GM18861 (cell line): Measurements from ENCODE around the gene SLC25A3.
A peak's percentile ranks its signal among the peaks of the same experiment; 100 is the strongest.
"Not testable (repeated sequence)": the region's sequence is repeated elsewhere in the genome, so short reads cannot be mapped to it uniquely, and the experiment has no call there.

ENCODE experiments used
- ATAC-seq: cut with Tn5 transposase; IDR thresholded peaks from one replicate; pipeline ENCODE4 v1.9.1; 2021; ENCODE audit not compliant: unreplicated experiment

The SLC25A3 gene

DNA sequence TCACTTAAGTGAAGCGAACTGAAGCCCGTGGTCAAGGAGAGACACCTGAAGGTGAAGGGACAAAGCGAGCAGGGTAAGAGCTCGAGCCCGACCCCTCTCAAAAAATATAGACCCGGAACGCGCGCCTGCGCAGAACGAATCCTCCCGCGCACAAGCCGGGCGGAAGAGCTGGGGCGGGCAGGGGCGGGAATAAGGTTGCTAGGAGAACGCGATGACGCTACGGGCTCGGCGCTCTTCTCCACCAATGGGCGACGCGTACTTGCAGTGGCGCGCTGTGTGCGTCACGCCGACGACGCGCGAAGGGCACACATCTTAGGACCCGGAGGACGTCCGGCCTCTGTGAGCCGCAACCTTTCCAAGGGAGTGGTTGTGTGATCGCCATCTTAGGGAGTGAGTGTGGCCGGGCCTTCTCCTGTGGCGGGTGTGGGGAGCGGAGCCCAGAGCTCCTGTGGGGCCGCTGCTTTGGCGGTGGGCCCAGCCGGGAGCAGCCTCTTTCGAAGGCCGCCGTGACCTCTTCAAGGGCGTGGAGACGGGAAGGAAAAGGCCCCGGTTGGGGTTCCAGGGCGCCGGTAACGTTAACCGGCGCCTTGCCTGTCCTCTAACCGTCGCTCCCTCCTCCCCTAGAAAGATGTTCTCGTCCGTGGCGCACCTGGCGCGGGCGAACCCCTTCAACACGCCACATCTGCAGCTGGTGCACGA lies at the start of gene SLC25A3:
TSS of gene SLC25A3 (plus strand) at position 336 of the 699 bp plus-strand sequence. CDS start at position 629, 293 bp downstream.
- ATAC-seq = peak; percentile 99

DNA sequence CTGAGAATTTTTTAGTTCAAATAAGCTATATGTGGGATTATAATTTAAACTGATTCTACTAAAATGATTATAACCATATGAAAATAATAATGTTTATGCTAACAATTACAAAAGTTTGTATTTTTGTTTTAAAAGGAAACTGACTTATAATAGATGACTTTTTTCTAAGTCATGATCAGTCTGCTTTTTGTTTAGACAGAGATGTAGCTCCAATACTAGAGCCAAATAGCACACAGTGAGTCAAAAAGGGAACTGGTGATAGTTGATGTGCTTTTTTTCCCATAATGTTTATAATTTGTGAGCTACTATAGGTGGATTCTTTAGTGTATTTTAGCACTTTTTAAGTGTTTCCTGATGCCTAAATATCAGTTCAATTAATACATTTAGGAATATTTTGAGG lies 49.8 kb upstream of the SLC25A3 start:
- no peak for ATAC-seq

DNA sequence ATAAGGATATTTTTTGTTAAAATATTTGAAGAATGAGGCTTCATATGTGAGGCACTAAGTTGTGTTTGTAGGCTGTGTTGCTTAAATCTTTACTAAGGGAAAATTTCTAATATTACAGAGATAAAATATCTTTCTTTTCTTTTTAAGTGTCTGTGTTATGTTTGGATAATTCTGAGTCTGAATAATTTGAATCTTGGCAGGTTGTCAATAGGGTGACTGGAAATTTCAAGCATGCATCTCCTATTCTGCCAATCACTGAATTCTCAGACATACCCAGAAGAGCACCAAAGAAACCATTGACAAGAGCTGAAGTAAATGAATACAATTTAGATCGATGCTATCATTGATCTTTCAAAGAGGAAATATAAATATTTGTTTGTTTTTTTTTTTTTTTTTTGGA lies 48.7 kb upstream of the SLC25A3 start:
- ATAC-seq = no peak

DNA sequence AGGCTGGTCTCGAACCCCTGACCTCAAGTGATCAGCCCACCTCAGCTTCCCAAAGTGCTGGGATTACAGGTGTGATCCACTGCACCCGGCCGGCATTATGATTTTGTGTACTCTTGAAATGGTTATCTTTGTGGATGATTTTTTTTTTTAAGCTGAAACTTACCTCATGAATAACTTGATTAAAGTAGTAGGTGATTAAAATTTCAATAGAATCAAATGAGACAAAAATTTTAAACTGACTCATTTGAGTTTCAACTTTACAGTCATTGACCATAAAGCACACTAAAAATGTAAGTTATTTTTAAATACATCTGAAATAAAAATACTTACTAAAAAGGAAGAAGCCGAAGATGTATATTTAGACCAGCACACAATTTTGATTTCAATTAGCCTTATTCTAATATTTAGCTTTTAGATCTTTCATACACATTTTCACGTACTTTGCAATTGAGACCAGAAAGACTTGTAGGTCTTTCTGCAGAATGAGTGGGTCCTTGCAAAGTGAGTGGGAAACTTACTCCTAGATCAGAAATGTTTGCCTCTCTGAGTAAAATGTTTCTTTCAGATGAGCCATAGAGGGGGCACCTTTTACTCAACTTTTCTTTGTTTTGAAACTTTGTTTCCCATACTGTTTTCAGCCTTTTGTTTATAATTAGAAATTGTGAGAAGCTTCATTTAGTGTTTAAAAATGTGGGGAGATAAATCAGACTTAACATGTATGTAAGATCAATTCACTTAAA lies 43.9 kb upstream of the SLC25A3 start:
- ATAC-seq = no peak

DNA sequence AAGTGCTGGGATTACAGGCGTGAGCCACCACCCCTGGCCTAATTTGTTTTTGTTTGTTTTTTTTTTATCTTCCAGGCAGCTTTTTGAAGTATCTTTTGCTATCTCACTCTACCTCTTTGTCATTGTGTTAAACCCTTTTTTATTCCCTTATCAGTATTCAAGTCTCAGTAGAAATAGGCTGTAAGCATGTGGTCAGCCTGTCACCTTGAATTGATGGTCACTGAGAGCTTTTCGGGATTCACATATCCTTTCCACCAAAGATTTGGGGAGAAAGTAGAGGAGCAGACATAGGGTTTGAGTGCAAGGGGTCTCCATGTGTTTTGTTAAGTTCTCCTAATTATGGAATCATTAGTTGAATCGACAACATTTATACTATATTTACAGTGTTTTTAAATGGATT lies 41.7 kb upstream of the SLC25A3 start:
- no peak for ATAC-seq

DNA sequence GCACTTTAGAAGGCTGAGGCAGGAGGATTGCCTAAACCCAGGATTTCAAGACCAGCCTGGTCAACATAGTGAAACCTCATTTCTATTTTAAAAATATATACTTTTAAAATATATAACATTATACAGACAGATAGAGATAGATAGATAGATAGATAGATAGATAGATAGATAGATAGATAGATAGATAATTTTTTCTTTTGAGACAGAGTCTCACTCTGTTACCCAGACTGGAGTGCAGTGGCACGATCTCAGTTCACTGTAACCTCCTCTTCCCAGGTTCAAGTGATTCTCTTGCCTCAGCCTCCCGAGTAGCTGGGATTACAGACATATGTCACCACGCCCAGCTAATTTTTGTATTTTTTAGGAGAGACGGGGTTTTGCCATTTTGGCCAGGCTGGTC lies 35.4 kb upstream of the SLC25A3 start:
- not testable (repeated sequence) for ATAC-seq

DNA sequence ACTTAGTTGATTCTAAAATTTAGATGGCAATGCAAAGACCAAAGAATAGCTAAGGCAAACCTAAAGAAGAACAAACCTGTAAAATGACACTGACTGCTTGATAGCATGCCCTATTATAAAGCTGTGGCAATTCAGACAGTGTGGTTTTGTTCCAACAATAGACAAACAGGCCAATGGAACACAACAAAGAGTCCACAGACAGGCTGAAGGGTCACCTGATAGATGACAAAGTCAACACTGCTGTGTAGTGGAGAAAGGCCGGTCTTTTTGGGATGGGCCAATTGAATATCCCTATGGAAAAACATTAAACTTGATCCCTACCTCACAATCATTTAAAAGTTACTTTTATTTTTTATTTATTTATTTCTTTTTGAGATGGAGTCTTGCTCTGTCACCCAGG lies 33.8 kb upstream of the SLC25A3 start:
- no peak for ATAC-seq

DNA sequence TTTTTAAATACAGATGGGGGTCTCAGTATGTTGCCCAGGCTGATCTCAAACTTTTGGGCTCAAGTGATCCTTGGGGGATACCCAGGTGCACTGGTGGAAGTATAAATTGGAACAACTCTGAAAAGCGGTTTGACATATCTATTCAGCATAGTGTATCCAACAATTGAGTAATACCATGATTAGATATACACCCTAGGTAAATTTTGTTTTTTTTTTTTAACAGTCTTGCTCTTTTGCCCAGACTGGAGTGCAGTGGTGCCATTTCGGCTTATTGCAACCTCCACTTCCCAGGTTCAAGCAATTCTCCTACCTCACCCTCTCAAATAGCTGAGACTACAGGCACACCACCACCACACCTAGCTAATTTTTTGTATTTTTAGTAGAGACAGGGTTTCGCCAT lies 31.6 kb upstream of the SLC25A3 start:
- ATAC-seq = no peak

DNA sequence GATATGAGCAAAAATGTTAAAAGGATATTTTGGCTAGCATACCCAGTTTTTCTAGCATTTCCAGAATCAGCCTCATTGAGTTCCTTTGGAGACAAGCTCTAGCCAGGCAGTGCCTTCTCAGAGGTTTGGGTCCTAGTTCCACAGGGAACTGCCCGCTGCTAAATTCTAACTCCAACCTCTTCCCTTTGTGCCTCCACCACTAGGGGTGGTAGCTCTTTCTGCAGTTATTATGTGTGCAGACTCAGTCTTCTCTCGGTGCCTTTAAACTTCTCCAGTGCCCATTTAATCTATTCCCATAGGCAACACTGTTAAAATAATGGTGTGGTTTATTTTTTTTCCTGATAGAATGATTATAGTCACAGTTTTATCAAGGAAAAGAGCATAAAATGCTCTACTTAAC lies 21.5 kb upstream of the SLC25A3 start:
- ATAC-seq = no peak

DNA sequence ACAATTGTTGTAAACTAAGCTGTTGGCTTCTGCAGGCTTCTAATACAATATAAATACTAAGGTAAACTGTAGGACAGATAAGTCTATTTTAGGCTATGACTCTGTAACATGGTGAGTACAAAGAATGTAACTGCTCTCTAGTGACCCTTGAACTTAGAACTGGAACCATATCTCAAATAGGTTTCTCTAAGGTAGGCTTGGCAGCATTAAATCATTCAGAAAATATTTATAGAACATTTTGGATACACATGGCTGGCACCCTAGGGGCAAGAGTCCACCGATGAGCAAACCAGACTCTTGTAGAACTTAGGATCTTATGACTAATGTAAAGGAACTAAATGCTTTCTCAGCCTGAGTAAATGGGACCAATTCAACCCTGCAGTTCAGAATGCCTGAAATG lies 19.4 kb upstream of the SLC25A3 start:
- ATAC-seq = no peak

DNA sequence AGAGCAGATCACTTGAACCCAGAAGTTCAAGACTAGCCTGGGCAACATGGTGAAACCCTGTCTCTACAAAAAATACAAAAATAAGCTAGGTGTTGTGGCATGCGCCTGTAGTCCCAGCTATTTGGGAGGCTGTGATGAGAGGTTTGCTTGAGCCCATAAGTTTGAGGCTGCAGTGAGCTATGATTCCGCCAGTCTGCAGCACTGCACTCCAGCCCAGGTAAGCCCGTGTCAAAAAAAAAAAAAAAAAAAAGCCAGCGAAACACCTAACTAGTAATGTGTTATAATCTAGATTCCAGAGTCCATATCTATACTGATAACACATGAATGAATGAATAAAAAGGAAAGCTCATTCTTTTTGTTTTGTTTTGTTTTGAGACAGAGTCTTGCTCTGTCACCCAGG lies 18.5 kb upstream of the SLC25A3 start:
- ATAC-seq = no peak

DNA sequence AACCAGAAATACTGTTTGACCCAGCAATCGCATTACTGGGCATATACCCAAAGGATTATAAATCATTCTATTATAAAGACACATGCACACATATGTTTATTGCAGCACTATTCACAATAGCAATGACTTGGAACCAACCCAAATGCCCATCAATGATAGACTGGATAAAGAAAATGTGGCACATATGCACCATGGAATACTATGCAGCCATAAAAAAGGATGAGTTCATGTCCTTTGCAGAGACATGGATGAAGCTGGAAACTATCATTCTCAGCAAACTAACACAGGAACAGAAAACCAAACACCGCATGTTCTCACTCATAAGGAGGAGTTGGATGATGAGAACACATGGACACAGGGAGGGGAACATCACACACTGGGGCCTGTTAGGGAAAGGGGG lies 16.7 kb upstream of the SLC25A3 start:
- ATAC-seq = not testable (repeated sequence)

DNA sequence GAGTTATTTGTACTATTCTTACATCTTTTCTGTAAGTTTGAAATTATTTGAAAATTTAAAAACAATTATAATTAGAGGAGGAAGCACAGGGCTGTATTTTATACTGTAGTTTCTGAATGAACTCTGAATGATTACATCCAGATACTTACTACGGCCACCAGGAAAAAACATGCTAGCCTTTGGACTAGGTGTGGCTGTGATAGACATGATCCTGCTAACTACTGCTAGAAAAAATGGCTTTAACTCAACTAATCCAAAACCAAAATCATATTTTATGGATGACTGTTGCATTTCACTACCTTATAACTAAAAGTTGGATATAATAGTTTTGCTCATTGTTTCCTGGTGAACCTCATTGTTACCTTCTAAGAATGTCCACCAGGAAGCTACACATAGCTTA lies 15.1 kb upstream of the SLC25A3 start:
- ATAC-seq = no peak

DNA sequence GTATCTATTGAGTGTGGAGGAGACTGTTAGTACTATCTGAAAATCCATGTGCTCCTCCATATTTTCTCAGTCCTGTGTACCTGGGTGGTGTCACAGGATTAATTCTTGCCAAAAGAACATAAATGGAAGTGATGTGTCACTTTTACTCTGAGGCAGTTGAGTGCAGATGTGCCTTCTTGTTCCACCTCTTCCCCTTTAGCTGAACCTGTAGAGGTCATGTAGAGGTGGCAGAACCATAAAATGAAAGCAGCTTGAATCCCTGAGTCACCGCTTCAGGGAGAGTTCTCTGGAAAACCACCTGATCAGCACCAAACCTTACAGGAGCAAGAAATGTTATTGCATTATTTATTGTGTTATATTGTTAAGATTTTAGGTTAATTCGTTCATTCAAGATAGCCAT lies 14.7 kb upstream of the SLC25A3 start:
- ATAC-seq = no peak

DNA sequence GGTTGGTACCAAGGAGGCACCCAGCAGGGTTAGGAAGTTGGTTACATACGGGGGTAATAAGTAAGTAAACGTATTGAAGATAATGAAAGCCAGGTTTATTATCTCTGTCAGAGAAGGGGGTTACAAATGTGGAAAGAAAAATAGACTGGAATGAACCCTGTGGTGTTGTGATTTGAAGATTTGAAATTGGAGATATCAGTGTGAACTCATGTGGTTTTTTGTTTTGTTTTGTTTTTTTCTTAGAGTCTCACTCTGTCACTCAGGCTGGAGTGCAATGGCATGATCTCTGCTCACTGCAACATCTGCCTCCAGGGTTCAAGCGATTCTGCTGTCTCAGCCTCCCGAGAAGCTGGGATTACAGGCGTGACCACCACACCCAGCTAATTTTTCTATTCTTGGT lies 14.1 kb upstream of the SLC25A3 start:
- ATAC-seq = no peak

DNA sequence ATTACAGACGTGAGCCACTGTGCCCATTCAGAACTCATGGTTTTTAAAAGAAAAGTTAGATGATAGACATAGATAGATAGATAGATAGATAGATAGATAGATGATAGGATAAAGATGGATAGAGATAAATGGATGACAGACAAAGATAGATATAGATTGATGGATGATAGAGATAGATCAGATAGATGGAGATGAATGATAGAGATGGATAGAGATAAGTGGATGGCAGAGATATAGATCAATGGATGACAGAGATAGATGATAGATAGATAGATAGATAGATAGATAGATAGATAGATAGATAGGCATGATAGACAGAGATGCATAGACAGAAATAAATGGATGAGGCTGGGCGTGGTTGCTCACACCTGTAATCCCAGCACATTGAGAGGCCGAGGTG lies 13.7 kb upstream of the SLC25A3 start:
- ATAC-seq = no peak

DNA sequence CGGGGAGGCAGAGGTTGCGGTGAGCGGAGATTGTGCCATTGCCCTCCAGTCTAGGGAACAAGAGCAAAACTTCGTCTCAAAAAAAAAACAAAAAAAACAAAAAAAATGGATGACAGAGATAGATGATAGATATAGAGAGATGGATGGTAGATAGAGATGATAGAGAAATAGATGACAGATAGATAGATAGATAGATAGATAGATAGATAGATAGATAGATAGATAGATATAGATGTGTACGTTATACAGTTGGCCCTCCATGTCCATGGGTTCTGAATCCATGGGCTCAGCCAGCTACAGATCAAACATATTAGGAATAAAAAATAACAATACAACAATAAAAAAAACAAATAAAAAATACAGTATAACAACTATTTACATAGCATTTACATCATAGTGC lies 12.8 kb upstream of the SLC25A3 start:
- no peak for ATAC-seq

DNA sequence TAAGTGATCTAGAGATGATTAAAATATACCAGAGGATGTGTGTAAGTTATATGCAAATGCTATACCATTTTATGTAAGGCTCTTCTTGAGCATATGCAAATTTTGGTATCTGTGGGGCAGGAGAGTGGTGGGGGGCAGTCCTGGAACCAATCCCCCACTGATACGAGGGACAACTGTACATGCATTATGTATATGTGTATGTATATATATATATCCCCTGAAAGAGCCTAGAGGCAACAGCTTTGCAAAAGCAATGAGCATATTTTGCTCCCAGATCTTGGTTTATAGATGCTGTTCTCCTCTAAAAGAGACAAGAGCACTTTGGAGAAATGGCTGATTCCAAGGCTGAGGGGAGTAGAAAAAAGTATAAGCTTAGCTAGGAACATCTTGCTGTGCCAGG lies 12.4 kb upstream of the SLC25A3 start:
- no peak for ATAC-seq

DNA sequence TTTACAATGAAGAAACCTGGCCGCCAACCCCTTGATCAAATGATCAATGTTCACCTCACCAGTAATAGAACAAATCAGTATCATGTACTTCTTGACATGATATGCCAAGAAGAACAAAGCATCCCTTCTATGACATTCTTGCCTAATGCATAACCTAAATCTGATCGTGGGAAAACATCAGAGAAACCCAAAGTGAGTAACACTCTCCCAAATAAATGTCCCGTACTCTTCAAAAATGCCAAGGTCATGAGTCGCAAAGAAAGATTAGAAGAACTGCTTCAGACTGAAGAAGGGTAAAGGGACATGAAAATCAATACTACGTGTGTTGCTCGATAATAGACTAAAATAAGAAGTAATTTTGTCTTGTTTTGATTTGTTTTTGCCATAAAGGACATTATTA lies 11.4 kb upstream of the SLC25A3 start:
- ATAC-seq = no peak

DNA sequence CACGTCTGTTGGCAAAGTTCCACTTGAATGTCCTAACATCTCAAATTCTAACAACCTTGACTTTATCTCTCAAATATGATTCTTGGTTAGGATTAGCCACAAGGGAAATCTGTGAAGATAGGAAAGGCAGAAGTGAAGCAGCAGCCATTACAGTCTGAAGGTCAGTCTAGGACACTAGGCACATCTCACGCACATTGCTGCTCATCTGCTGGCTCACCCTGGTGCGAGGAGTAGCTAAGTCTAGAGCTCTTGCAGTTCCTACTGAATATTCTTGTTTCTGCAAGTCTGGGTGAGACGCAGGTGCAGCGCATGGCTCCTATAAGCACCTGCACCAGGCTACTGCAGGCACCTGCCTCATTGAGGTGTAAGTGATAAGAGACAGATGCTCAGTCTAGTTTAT lies 6.4 kb upstream of the SLC25A3 start:
- ATAC-seq = no peak

DNA sequence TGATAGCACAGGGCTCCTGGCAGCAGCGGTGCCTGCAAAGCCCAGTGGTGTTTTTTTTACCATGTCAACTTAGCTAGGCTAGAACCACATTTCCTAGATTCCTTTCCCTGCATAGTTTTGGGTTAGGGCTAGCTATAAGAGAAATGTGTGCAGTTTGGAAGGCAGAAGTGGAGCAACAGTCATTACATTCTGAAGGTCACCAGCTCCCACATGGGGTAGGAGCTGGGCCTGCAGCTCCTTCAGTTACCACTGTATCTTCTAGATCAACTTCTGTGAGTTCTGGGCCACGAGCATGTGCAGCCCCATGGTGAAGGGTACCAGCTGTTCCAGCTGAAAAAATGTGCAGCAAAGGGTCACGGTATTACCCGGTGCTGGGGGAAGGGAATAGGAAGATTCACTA lies 2.3 kb upstream of the SLC25A3 start:
- no peak for ATAC-seq

DNA sequence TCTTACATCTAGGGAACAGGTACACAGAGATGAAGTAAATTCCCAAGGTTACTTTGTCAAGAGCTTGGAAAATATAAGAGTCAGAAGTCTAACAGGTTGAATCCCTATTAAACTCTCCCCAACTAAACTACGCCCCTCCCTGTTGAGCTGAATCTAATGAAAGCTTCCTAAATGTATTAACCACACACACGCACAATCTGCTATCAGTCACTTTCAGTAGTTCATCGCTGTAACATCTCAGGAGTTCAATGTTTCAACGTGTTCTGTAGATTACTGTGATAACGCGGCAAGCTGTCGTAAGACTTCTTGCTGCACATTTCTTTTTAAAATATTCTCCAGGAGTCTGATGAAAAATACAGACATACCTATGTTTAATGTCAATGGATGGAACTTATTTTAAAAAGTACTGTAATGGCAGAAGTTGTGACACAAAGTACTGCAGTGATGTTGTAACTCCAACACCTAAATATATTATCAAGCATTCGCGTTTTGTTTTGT lies 612 bp upstream of the SLC25A3 start:
- no peak for ATAC-seq
